ENCODE measurements around the gene METRN.

GRCh38 chr16:732936-733335 lies 18.0 kb downstream of the METRN start:
- TF ChIP-seq CTCF (IDR thresholded peaks at IDR 0.05): no peak
- no peak for TF ChIP-seq POLR2A (IDR thresholded peaks at IDR 0.05)

Measured in adrenal gland (tissue), 5 donors.